ENCODE measurements around the gene FOXN1.

The FOXN1 gene

GRCh38 chr17:28576758-28577465 is 70.8 kb downstream of the FOXN1 start, which contains the start of gene ALDOC:
ALDOC (minus strand) TSS chr17:28576895; CDS start chr17:28575532, 1,363 bp downstream.
- DNase-seq, result peak; percentile 89 to 90

- no peak for DNase-seq
These were observed 71.3 kb downstream of the FOXN1 start for GRCh38 chr17:28577466-28577824.

DNA sequence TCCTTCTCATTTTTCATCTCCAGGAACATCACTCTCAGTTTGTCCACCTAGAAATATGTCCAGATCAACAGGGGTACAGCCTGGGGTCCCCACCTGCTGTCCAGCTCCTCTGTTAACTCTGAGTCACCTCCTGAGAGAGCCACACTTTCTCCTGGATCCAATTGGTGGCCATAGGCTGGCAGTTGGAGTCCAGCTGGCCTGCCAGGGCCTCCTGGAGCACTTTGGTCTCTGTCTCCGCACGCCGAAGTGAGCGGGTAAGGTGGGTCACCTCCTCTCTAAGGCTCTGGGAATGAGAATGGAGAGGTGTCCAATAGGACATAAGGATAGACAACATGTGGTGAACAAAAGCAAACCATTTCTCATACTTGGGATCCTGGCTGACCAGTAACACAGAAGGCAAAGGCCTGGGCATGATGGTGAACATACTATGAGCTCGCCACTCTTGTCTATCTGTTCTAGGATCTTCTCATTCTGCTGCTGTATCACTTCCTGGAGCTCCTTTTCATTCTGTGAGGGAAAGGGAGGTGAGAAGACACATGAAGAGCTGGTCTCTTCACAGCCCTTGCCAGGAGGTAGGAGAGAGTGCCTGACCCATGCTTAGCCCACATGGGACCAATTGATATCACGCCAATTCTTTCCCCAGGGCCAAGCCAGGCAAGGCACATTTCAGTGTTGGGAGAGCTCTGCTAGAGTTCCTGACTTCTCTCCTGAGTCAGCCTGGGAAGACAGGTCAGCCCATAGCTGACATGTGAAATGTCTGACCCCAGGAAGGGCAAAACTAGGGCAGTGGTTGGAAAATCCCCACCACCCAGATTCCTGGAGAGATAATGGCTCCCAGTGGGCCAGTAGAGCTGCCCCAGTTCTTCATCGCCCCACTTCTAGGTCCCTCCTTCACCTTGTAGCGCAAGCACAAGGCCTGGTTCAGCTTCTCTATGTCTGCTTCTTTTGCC is 72.4 kb downstream of the FOXN1 start:
- DNase-seq, result no peak

- DNase-seq, result no peak
These were observed 73.4 kb downstream of the FOXN1 start for GRCh38 chr17:28579526-28579925.

DNA sequence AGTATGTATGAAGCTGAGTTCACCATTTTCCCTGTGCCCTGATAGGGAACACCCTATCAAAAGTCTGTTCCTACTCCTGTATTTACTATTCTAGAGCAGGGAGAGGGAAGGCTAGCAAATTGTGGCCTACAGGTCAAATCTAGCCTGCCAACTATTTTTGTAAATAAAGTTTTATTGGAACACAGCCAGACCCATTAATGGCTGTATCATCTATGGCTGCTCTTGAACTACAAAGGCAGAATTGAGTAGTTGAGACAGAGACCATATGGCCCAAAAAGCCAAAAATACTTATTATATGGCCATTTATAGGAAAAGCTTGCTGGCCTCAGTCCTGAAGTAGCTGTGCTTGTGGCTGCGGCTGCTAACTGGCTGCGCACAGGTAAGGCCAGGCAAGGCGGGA is 74.8 kb downstream of the FOXN1 start:
- DNase-seq, result no peak

DNA sequence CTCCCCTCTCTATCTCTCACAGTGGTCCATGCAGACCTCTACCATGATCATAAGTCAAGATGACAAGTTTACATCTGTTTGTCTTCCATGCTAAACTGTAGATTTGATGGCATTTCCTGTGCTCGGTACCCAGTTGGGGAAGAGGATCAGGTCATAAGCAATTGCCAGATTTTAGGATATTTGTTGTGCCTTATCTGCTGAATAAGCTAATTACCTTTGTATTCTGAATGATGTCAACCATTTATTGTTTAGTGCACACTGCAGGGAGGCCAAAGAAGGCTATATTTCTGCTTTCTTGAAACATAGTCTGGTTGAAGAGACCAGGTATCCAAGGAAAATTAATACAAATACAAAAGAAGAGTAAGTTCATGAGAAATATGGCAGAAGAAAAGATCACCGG is 76.4 kb downstream of the FOXN1 start:
- DNase-seq, result no peak

GRCh38 chr17:28584434-28584833 is 78.3 kb downstream of the FOXN1 start:
- DNase-seq, result no peak

DNA sequence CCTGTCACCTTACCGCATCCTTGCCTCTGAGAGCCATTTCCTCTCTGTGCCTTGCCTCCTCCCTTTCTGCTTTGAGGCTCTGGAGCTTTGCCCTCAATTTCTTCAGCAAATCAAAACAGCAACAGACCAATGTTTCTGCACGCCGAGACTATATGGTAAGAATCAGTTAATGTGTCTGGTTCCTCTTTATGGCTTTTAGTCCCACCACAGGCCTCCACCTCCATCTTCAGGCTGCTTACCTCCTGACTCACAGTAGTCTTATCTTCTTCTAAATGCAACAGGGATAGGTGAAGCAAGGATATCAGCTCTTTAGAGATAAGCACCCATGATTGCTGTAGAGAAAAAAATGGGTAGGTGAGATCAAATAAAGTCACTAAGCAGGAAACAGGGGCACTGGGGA is 79.7 kb downstream of the FOXN1 start:
- no peak for DNase-seq
